GM23248 (cell line): ENCODE measurements around the gene ANKRD22.

ENCODE experiments used
- EZH2 ChIP-seq: fragments of 200-600 bp; sonication (generic); IDR thresholded peaks from 2 replicates; pipeline ENCODE4 v1.6.1; 2018; ENCODE audit warnings: antibody characterized with exemption, mild to moderate bottlenecking; ENCODE audit not compliant: insufficient read depth, poor library complexity, severe bottlenecking
- EZH2phosphoT487 ChIP-seq: fragments of 200-600 bp; sonication (generic); IDR thresholded peaks from 2 replicates; pipeline ENCODE4 v1.6.1; 2018; ENCODE audit warnings: antibody characterized with exemption, moderate library complexity, mild to moderate bottlenecking, low read depth; ENCODE audit not compliant: insufficient read depth

GRCh38 chr10:88819290-88819689 is 32.4 kb downstream of the ANKRD22 start:
- TF ChIP-seq EZH2phosphoT487 (no peak), EZH2 (no peak)
